ENCODE results near the gene MAML2. TPM values are rescaled to one million over a fixed set of nuclear protein-coding genes. Genes with fewer than 3 reads are reported as not detected.

MAML2 gene
- total and polyA plus RNA-seq, 4 donors, result 0.56 to 2.1 (median 1.4) TPM

DNA sequence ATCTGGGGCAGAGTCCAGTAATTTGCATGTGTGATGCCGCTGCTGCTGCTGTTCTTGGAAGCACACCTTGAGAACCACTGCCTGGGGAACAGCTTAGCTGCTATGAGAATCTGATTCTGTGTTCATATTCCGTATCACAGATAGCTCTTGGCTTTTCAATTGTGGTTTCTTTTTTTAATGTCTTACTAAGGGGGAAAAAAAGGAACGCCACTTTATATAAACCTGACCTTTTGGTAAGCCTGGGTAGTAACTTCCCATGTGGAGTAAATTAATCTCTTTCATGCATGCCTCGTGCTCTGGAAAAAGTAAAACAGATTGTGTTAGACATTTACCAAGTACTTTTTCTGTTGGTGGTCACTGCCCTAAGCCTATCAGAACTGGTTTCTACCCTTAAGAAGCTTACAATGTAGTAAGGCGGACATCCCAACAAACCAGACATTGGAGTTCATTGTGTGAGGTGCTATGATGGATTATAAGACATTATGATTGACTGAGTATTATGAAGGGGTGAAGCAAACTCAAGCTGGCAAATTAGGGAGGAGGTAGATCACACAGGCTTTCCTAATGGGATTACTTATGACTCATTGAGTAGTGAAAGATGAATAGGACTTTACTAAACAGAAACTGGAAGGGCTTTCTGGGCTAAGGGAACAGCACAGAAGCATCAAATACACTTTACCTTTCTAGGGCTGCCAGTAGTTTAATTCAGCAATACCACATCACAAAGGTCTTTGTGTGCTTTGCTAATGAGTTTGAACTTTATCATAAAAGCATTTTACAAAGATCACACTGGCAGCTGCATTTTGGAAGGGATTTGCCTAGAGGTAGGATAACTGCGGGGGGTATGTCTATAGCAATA lies 64.7 kb downstream of the MAML2 start (continued):
- TF ChIP-seq MAX (IDR thresholded peaks at IDR 0.05), result no peak
- no peak for TF ChIP-seq FOXA1 (IDR thresholded peaks at IDR 0.05)
- TF ChIP-seq JUND (IDR thresholded peaks at IDR 0.05), result no peak

GRCh38 chr11:96277696-96278038 lies 65.3 kb downstream of the MAML2 start:
- Histone ChIP-seq H3K4me3 (ENCODE audit: low read depth in 1 of 3, low read length in 3 of 3) (no peak overlapping the region), H3K9ac (ENCODE audit: low read depth in 1 of 2, low read length in 2 of 2) (no peak overlapping the region), H3K27ac (ENCODE audit: low read depth in 1 of 2, low read length in 2 of 2) (no peak overlapping the region), H3K4me1 (ENCODE audit: control insufficient read depth in 4 of 4, insufficient read depth in 4 of 4, low read length in 3 of 4) (no peaks in the 10 kb centered on the region), H3K27me3 (ENCODE audit: control insufficient read depth in 4 of 4, insufficient read depth in 4 of 4, low read length in 3 of 4) (no peaks in the 10 kb centered on the region), H3K36me3 (ENCODE audit: control insufficient read depth in 4 of 4, insufficient read depth in 3 of 4, low read depth in 1 of 4, low read length in 3 of 4) (no peaks in the 10 kb centered on the region), H3K9me3 (ENCODE audit: control insufficient read depth in 4 of 4, low read length in 3 of 4) (no peaks in the 10 kb centered on the region)
- no peak for DNase-seq (ENCODE audit: low spot score)
- TF ChIP-seq TAF1 (conservative IDR thresholded peaks at IDR 0.05), result no peak
- no peak for TF ChIP-seq EGR1 (IDR thresholded peaks at IDR 0.05; ENCODE audit: low read depth in 2 of 2)
- no peak for TF ChIP-seq YY1 (IDR thresholded peaks at IDR 0.05)
- TF ChIP-seq FOXA2 (IDR thresholded peaks at IDR 0.05), result no peak
- TF ChIP-seq HNF4A (conservative IDR thresholded peaks at IDR 0.05), result no peak
- TF ChIP-seq MAX (IDR thresholded peaks at IDR 0.05), result no peak
- TF ChIP-seq, protein P1, sequence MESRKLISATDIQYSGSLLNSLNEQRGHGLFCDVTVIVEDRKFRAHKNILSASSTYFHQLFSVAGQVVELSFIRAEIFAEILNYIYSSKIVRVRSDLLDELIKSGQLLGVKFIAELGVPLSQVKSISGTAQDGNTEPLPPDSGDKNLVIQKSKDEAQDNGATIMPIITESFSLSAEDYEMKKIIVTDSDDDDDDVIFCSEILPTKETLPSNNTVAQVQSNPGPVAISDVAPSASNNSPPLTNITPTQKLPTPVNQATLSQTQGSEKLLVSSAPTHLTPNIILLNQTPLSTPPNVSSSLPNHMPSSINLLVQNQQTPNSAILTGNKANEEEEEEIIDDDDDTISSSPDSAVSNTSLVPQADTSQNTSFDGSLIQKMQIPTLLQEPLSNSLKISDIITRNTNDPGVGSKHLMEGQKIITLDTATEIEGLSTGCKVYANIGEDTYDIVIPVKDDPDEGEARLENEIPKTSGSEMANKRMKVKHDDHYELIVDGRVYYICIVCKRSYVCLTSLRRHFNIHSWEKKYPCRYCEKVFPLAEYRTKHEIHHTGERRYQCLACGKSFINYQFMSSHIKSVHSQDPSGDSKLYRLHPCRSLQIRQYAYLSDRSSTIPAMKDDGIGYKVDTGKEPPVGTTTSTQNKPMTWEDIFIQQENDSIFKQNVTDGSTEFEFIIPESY (IDR thresholded peaks at IDR 0.05), result no peak
- TF ChIP-seq, protein P2, sequence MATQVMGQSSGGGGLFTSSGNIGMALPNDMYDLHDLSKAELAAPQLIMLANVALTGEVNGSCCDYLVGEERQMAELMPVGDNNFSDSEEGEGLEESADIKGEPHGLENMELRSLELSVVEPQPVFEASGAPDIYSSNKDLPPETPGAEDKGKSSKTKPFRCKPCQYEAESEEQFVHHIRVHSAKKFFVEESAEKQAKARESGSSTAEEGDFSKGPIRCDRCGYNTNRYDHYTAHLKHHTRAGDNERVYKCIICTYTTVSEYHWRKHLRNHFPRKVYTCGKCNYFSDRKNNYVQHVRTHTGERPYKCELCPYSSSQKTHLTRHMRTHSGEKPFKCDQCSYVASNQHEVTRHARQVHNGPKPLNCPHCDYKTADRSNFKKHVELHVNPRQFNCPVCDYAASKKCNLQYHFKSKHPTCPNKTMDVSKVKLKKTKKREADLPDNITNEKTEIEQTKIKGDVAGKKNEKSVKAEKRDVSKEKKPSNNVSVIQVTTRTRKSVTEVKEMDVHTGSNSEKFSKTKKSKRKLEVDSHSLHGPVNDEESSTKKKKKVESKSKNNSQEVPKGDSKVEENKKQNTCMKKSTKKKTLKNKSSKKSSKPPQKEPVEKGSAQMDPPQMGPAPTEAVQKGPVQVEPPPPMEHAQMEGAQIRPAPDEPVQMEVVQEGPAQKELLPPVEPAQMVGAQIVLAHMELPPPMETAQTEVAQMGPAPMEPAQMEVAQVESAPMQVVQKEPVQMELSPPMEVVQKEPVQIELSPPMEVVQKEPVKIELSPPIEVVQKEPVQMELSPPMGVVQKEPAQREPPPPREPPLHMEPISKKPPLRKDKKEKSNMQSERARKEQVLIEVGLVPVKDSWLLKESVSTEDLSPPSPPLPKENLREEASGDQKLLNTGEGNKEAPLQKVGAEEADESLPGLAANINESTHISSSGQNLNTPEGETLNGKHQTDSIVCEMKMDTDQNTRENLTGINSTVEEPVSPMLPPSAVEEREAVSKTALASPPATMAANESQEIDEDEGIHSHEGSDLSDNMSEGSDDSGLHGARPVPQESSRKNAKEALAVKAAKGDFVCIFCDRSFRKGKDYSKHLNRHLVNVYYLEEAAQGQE (IDR thresholded peaks at IDR 0.05), result no peak
- TF ChIP-seq RAD21 (IDR thresholded peaks at IDR 0.05), result no peak
- no peak for TF ChIP-seq JUND (IDR thresholded peaks at IDR 0.05)
- no peak for TF ChIP-seq GABPA (IDR thresholded peaks at IDR 0.05 in 1 of 2, conservative IDR thresholded peaks at IDR 0.05 in 1 of 2)
- no peak for TF ChIP-seq NR2F2 (IDR thresholded peaks at IDR 0.05)
- no peak for TF ChIP-seq SP1 (IDR thresholded peaks at IDR 0.05)
- TF ChIP-seq, protein P3, sequence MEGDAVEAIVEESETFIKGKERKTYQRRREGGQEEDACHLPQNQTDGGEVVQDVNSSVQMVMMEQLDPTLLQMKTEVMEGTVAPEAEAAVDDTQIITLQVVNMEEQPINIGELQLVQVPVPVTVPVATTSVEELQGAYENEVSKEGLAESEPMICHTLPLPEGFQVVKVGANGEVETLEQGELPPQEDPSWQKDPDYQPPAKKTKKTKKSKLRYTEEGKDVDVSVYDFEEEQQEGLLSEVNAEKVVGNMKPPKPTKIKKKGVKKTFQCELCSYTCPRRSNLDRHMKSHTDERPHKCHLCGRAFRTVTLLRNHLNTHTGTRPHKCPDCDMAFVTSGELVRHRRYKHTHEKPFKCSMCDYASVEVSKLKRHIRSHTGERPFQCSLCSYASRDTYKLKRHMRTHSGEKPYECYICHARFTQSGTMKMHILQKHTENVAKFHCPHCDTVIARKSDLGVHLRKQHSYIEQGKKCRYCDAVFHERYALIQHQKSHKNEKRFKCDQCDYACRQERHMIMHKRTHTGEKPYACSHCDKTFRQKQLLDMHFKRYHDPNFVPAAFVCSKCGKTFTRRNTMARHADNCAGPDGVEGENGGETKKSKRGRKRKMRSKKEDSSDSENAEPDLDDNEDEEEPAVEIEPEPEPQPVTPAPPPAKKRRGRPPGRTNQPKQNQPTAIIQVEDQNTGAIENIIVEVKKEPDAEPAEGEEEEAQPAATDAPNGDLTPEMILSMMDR (IDR thresholded peaks at IDR 0.05; ENCODE audit: low read depth, low read length, missing input control), result no peak
- no peak for TF ChIP-seq FOXA1 (IDR thresholded peaks at IDR 0.05)
- no peak for TF ChIP-seq HNF4G (IDR thresholded peaks at IDR 0.05)

Data from liver (tissue), 9 donors.